Colonic mucosa (tissue), 4 donors: ENCODE results near the gene AKT3. TPM values are rescaled to one million over a fixed set of nuclear protein-coding genes. Genes with fewer than 3 reads are reported as not detected.
"Not testable (repeated sequence)": the region's sequence is repeated elsewhere in the genome, so short reads cannot be mapped to it uniquely, and the experiment has no call there.

Experiments used
- DNase-seq: peaks from one replicate; pipeline ENCODE4 v3.0.0-alpha.2; 2020
- H3K27ac ChIP-seq: fragments of 200-600 bp; one replicate; pipeline ENCODE4 v1.8.0; 2021
- H3K27me3 ChIP-seq: fragments of 200-600 bp; one replicate; pipeline ENCODE4 v1.8.0; 2021
- H3K36me3 ChIP-seq: fragments of 200-600 bp; one replicate; pipeline ENCODE4 v1.8.0; 2021
- H3K4me1 ChIP-seq: fragments of 200-600 bp; one replicate; pipeline ENCODE4 v1.8.0; 2021; ENCODE audit warnings: mild to moderate bottlenecking
- H3K4me3 ChIP-seq: fragments of 200-600 bp; one replicate; pipeline ENCODE4 v1.8.0; 2021
- H3K9ac ChIP-seq, 2 donors: one replicate each; pipeline ENCODE4 v1.7.0; 2013; ENCODE audit warnings: control low read depth in 2 of 2, low read depth in 2 of 2, low read length in 2 of 2
- H3K9me3 ChIP-seq: fragments of 200-600 bp; one replicate; pipeline ENCODE4 v1.8.0; 2021
- CTCF ChIP-seq: fragments of 200-600 bp; IDR thresholded peaks from one replicate; pipeline ENCODE4 v1.8.0; 2022; ENCODE audit warnings: antibody characterized with exemption, mild to moderate bottlenecking
- intact Hi-C: fragments of 100-400 bp; cut with DNase I; formaldehyde crosslinking; loops from one replicate; pipeline ENCODE4 v1.14.1; 2022
- total RNA-seq, 2 donors: library from RNA; stranded (reverse); fragmentation: NEBNext Ultra II Directional in 1 of 2; extraction: Animal tissue kit (Norgen Biotek cat#: 25700) in 1 of 2; gene quantifications; one replicate each; pipeline ENCODE4 v1.2.1, GENCODE V29; 2021
- donor health status: healthy.
- donor health status: DM: no; HTN: no; CAD: no.
- donor health status: DM: no; HTN: no; CAD: no.

The AKT3 gene
- total RNA-seq, 2 donors from 2014 or later: 6.0 to 21.3 TPM

- no peak overlapping the region for H3K9ac ChIP-seq
- no peaks in the 10 kb centered on the region for H3K36me3 ChIP-seq
- no peak for DNase-seq
- no peaks in the 10 kb centered on the region for H3K4me1 ChIP-seq
- no peak overlapping the region for H3K27ac ChIP-seq
- no peak for TF ChIP-seq CTCF
- no peaks in the 10 kb centered on the region for H3K9me3 ChIP-seq
- H3K27me3 ChIP-seq: no peaks in the 10 kb centered on the region
- no peak overlapping the region for H3K4me3 ChIP-seq
- intact Hi-C loops: no loop called here
These were observed 28.8 kb downstream of the AKT3 start for GRCh38 chr1:243821177-243821680.

- H3K4me1 ChIP-seq: no peaks in the 10 kb centered on the region
- intact Hi-C loops: no loop called here
- no peak for TF ChIP-seq CTCF
These were observed 30.6 kb downstream of the AKT3 start for GRCh38 chr1:243819438-243819839.

GRCh38 chr1:243818978-243819377, 31.1 kb downstream of the AKT3 start:
- no peak for TF ChIP-seq CTCF
- no peak overlapping the region for H3K4me3 ChIP-seq
- no peaks in the 10 kb centered on the region for H3K27me3 ChIP-seq
- no peak overlapping the region for H3K27ac ChIP-seq
- H3K9me3 ChIP-seq: no peaks in the 10 kb centered on the region
- no peaks in the 10 kb centered on the region for H3K36me3 ChIP-seq
- intact Hi-C loops: no loop called here
- H3K4me1 ChIP-seq: no peaks in the 10 kb centered on the region
- H3K9ac ChIP-seq: no peak overlapping the region
- no peak for DNase-seq

More at GRCh38 chr1:243819438-243819839, 30.6 kb downstream of the AKT3 start:
- H3K36me3 ChIP-seq: no peaks in the 10 kb centered on the region
- DNase-seq: no peak
- H3K4me3 ChIP-seq: no peak overlapping the region
- no peak overlapping the region for H3K9ac ChIP-seq
- no peak overlapping the region for H3K27ac ChIP-seq
- no peaks in the 10 kb centered on the region for H3K27me3 ChIP-seq
- H3K9me3 ChIP-seq: no peaks in the 10 kb centered on the region

- intact Hi-C loops: no loop called here
- no peak for TF ChIP-seq CTCF
- no peaks in the 10 kb centered on the region for H3K9me3 ChIP-seq
These were observed 35.3 kb downstream of the AKT3 start for GRCh38 chr1:243814718-243815117.

GRCh38 chr1:243807346-243807745, 42.7 kb downstream of the AKT3 start:
- H3K4me3 ChIP-seq, H3K9me3 ChIP-seq, H3K9ac ChIP-seq, H3K27me3 ChIP-seq, H3K27ac ChIP-seq, DNase-seq, H3K36me3 ChIP-seq, H3K4me1 ChIP-seq, intact Hi-C loops: not testable (repeated sequence)

More at GRCh38 chr1:243814718-243815117, 35.3 kb downstream of the AKT3 start:
- no peaks in the 10 kb centered on the region for H3K36me3 ChIP-seq
- no peak overlapping the region for H3K27ac ChIP-seq
- no peak overlapping the region for H3K4me3 ChIP-seq
- no peak for DNase-seq
- no peak overlapping the region for H3K9ac ChIP-seq
- H3K4me1 ChIP-seq: no peaks in the 10 kb centered on the region
- H3K27me3 ChIP-seq: no peaks in the 10 kb centered on the region

GRCh38 chr1:243806310-243806709, 43.7 kb downstream of the AKT3 start:
- Histone ChIP-seq H3K9ac (no peak overlapping the region), H3K4me3 (no peak overlapping the region), H3K36me3 (no peaks in the 10 kb centered on the region), H3K4me1 (no peaks in the 10 kb centered on the region), H3K27ac (no peak overlapping the region), H3K27me3 (no peaks in the 10 kb centered on the region), H3K9me3 (no peaks in the 10 kb centered on the region)
- no peak for DNase-seq
- intact Hi-C loops: no loop called here
- TF ChIP-seq CTCF: no peak
